Cerebellar nuclear complex (tissue), 1 donor: Measurements from ENCODE around the gene SPATA19.
"Not testable (repeated sequence)": the region's sequence is repeated elsewhere in the genome, so short reads cannot be mapped to it uniquely, and the experiment has no call there.

Experiments
- DNase-seq, 2 experiments: peaks; one replicate each; lab custom pipeline; 2025; lab: John Stamatoyannopoulos, UW

SPATA19 gene

GRCh38 chr11:133845413-133845812, at the start of gene SPATA19:
TSS of gene SPATA19 (minus strand) at chr11:133845513. CDS start at chr11:133845446, 67 bp downstream.
- DNase-seq = no peak

GRCh38 chr11:133895061-133895479, 49.8 kb upstream of the SPATA19 start:
- no peak for DNase-seq

GRCh38 chr11:133893381-133893780, 48.1 kb upstream of the SPATA19 start:
- no peak for DNase-seq

- no peak for DNase-seq
These were observed 47.5 kb upstream of the SPATA19 start for GRCh38 chr11:133892584-133893380.

- DNase-seq = no peak
These were observed 46.8 kb upstream of the SPATA19 start for GRCh38 chr11:133892126-133892525.

- DNase-seq = no peak
These were observed 44.6 kb upstream of the SPATA19 start for GRCh38 chr11:133889893-133890292.

GRCh38 chr11:133889188-133889587, 43.9 kb upstream of the SPATA19 start:
- no peak for DNase-seq

- DNase-seq = no peak
These were observed 42.5 kb upstream of the SPATA19 start for GRCh38 chr11:133887692-133888332.

- DNase-seq = no peak
These were observed 40.7 kb upstream of the SPATA19 start for GRCh38 chr11:133886029-133886428.

- DNase-seq = no peak
These were observed 26.8 kb upstream of the SPATA19 start for GRCh38 chr11:133872160-133872559.

GRCh38 chr11:133867456-133867855, 22.1 kb upstream of the SPATA19 start:
- no peak for DNase-seq

- no peak for DNase-seq
These were observed 20.2 kb upstream of the SPATA19 start for GRCh38 chr11:133865466-133865865.

- no peak for DNase-seq
These were observed 19.4 kb upstream of the SPATA19 start for GRCh38 chr11:133864756-133865155.

- no peak for DNase-seq
These were observed 14.8 kb upstream of the SPATA19 start for GRCh38 chr11:133860151-133860550.

GRCh38 chr11:133854330-133854960, 9.1 kb upstream of the SPATA19 start:
- DNase-seq = not testable (repeated sequence)

- no peak for DNase-seq
These were observed 1.1 kb downstream of the SPATA19 start for GRCh38 chr11:133844217-133844616.

- no peak for DNase-seq
These were observed 1.8 kb downstream of the SPATA19 start for GRCh38 chr11:133843454-133843987.

GRCh38 chr11:133842730-133843129, 2.6 kb downstream of the SPATA19 start:
- no peak for DNase-seq

GRCh38 chr11:133842053-133842452, 3.3 kb downstream of the SPATA19 start:
- DNase-seq = no peak

GRCh38 chr11:133841279-133842043, 3.9 kb downstream of the SPATA19 start:
- no peak for DNase-seq

GRCh38 chr11:133840479-133840941, 4.8 kb downstream of the SPATA19 start:
- no peak for DNase-seq
